GM19452 (cell line): ENCODE results near the gene R3HDM2.

Experiments
- ATAC-seq: cut with Tn5 transposase; IDR thresholded peaks from one replicate; pipeline ENCODE4 v1.9.1; 2021; ENCODE audit not compliant: unreplicated experiment

R3HDM2 gene

GRCh38 chr12:57232156-57232756 lies 198.6 kb downstream of the R3HDM2 start:
- ATAC-seq, result no peak

DNA sequence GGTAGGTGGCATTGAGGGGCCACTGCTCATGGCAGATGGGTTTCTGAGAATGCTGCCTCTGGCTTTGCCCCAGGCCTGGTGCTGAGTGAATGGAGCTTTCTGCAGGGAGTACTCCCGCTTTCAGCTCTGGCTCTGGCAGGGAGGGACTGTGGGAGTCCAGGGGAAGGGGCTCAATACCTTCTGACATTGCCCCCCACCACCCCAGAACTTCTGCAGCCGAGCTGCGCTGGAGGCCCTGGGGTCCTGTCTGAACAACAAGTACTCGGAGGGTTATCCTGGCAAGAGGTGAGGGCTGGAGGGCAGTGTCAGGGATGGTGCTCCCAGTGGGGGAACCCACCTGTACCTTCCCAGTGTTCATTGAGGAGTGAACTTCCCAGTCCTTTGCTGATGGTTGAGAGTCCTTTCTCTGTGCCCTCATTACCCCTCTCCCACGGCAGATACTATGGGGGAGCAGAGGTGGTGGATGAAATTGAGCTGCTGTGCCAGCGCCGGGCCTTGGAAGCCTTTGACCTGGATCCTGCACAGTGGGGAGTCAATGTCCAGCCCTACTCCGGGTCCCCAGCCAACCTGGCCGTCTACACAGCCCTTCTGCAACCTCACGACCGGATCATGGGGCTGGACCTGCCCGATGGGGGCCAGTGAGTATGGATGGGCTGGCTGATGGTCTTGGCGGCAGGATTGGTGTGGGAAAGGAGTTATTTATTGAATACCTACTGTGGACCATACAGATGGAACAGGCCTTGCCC lies 199.4 kb downstream of the R3HDM2 start:
- no peak for ATAC-seq

GRCh38 chr12:57230381-57231155 lies 200.3 kb downstream of the R3HDM2 start:
- no peak for ATAC-seq

- ATAC-seq, result peak; percentile 60
Measured at GRCh38 chr12:57229634-57230380, 201.0 kb downstream of the R3HDM2 start, which contains the start of gene SHMT2. Gene SHMT2 (plus strand): TSS chr12:57229711. CDS start chr12:57229779, 68 bp downstream.

GRCh38 chr12:57229046-57229633 lies 201.7 kb downstream of the R3HDM2 start:
- peak; percentile 5 for ATAC-seq

- ATAC-seq, result no peak
Measured at GRCh38 chr12:57227315-57228115, 203.3 kb downstream of the R3HDM2 start.

GRCh38 chr12:57226588-57227314 lies 204.1 kb downstream of the R3HDM2 start:
- ATAC-seq, result no peak

GRCh38 chr12:57225680-57226210 lies 205.1 kb downstream of the R3HDM2 start:
- no peak for ATAC-seq

- ATAC-seq, result no peak
Measured at GRCh38 chr12:57224973-57225679, 205.7 kb downstream of the R3HDM2 start.

GRCh38 chr12:57224278-57224972 lies 206.4 kb downstream of the R3HDM2 start:
- no peak for ATAC-seq

DNA sequence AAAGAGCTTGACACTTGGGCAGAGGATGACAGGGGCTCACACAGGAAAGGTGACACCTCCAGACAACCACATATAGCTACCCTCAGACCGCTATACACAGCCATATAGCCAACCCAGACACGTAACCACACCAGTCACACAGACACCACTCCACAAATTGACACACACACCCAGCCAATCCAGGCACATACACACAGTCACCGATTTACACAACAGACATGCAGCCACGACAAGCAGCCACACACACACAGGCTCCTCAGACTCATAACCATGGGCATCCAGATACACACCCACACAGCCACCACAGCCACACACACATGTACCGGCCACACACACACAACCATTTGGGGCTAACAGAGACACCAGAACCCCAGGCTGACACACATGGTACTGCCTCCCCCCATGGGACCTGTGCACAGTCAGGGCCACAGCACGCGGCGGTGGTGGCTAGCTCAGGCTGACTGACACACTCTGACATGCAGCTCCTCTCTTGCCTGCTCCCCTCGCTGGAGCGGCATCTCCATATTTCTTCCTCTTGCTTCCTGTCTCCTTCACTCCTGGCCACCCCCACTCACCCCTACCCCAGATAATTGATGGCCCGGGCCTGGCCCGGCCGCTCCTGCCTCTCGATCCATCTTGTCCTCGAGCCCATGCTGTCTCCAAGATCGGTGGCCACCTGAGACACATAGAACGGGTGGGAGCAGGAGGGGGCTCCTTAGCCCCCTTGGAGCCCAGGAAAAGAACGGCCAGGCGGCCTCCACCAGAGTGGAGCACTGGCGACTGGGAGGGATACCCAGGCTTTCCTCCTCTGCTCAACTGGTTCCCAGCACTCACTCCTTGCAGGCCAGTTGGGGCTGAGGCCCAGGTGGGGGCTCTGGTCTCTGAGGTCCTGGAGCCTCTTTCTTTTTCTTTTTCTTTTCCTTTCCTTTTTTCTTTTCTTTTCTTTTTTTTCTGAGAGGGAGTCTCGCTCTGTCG lies 207.4 kb downstream of the R3HDM2 start:
- no peak for ATAC-seq

DNA sequence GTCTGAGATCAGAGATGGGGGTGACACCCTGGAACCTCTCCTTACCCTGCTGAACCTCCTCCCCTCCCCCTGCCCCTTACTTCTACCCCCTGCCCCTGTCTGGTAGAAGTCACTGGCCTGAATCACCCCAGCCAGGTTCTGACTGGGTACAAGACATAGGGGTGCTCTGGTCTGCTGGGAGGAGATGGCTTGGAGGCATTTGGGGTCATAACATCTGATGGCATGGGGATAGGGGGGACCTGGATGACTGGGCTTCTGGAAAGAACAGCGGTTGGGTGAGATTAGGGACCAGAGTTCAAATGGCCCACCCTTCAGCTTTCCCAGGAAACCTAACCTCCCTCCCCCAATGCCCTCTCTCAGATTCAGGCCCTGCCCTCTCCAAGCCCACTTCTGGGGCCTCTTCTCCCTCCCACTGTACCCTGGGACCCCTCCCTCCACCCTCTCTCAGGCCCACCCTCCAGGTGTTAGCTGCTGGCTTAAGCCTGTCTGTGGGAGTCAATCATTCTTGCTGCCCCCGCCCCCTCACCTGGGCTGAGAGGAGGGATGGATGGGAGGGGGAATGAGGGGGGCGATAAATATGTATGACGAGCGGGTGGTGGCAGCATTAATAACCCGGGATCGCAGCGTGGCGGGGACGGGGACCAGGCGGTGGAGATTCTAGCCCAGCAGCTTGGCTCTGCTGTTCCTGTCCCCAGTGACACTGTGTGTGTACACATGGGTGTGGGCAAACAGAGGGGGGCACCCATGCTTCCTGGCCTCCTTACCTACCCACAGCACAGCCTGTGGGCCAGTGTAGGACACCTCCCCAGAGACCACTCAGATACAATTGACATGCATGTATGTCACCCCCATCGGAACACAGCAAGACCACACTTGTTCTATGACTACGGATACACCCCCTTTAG lies 208.3 kb downstream of the R3HDM2 start:
- no peak for ATAC-seq

DNA sequence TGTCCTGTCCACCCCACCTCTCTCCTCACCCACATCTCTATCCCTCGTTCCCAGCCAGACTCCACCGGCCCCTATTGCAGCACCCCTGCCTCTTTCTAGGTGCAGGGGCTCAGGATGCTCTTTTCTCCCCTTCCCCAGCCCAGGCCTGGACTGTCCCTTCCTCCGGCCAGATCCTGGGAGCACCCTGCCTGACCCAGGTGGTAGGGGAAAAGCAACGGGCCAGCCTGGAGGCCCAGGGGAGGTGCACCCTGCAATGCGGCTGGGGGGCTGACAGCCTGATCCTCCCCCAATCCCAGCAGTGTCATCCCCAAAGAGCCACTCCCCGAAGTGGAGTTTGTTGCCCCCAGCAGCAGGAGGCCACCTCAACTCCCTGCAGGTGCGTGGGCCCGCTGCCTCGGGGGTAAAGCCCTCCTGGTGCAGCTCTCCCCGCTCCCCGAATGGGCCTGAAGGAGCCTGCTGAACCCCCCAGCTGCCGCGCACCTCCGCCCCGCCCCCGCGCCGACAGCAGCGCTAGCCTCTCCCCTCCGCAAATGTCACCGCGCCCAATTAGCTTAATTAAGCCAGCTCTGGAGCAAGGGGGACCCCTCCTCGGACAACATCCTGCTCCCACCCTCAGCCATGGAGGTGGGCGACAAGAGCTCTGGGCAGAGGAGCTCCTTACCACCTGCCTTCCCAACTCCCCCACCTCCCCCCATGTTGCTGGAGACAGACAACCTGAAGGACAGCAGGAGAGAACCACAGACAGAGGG lies 209.5 kb downstream of the R3HDM2 start:
- no peak for ATAC-seq

DNA sequence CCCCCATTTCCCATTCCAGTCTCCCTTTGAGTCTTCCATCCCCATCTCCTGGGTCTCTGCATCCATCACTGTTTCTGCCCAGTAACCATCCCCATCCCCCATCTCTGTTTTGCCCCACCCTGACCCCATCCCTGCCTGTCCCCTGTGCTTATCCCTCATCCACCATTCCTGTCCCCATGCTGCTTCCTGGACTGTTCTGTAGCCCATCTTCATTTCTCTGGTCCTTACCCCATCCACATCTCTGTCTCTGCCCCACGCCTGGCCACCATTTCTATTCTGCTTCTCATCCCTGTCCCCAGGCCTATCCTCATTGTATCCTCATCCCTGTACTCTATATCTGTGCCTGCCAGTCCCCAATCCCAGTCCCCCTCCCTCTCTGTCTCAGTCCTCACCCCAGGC lies 210.1 kb downstream of the R3HDM2 start:
- no peak for ATAC-seq
